Activated CD8-positive, alpha-beta memory T cell treated with anti-CD3 and anti-CD28 coated beads, Interleukin-2, amount 50 U/mL, for 1 hour (primary cell): ENCODE data around the gene RNF166.

Experiments
- DNase-seq: peaks from one replicate; pipeline ENCODE4 v3.0.0-alpha.2; 2020; ENCODE audit errors: extremely low read depth

The RNF166 gene

GRCh38 chr16:88692861-88693260 is 13.3 kb downstream of the RNF166 start:
- DNase-seq, result no peak

DNA sequence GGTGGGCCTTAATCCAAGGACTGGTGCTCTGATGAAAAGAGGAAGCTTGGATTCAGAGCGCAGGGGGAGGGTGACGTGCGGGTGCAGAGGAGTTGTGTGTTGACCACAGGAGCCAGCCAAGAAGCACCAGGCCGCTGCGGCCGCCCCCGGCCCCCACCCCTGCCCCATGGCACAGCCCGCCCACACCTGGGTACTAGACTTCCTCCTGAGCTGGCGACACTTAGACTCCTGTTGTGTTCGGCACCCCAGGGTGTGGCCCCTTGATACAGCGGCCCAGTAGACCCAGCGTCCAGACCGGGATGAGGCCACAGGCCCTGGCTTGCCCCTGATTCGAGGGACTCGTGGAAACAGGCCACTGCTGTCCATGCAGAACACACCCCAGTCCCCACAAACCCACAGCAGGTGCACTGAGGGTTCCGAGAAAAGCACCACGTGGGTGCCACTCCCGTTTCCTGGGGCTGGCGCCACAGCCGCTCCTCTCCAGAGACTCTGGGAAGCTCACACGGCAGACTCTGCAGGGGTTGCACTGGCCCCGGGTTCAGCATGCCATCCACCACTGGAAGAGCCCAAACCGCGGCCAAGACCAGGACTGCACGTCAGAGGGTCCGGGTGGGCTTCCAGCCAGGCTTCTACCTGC is 14.2 kb downstream of the RNF166 start:
- DNase-seq, result no peak

- no peak for DNase-seq
Measured at GRCh38 chr16:88691129-88691813, 14.9 kb downstream of the RNF166 start.

DNA sequence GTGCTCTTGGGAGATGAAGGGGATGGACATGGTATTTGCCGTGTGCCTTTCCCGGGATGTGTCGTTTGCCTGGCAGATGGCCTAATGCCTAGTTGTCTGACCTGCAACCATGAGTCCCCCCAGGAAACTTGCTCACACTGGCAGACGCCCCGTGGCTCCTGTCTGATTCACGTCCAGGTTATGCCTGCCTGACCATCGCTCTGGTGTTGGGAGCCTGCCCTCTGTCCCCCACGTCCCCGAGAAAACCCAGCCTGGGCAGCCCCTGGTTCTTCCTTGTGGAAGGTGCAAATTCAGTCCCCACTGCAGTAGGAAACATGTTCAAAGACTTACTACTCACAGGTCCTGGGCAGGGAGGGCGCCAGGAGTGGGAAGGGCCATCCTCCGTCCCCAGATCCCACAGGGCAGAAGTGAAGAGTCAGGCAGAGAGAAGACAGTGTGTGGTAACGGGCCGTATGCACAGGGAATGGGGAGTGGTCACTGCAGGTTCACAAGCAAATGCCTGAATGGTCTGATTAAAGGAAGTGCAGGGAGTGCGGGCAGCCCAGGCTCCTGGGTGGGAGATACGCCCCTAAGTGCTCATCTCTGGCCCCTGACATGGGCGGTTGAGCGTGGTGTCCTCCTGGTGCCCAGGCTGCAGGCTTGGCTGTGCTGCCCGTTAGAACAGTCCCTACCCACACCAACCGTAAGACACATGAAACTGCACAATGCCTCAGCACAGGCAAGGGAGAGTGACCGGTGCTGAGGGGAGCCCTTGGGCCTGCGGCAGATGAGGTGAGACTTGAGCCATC is 15.7 kb downstream of the RNF166 start:
- DNase-seq, result no peak

DNA sequence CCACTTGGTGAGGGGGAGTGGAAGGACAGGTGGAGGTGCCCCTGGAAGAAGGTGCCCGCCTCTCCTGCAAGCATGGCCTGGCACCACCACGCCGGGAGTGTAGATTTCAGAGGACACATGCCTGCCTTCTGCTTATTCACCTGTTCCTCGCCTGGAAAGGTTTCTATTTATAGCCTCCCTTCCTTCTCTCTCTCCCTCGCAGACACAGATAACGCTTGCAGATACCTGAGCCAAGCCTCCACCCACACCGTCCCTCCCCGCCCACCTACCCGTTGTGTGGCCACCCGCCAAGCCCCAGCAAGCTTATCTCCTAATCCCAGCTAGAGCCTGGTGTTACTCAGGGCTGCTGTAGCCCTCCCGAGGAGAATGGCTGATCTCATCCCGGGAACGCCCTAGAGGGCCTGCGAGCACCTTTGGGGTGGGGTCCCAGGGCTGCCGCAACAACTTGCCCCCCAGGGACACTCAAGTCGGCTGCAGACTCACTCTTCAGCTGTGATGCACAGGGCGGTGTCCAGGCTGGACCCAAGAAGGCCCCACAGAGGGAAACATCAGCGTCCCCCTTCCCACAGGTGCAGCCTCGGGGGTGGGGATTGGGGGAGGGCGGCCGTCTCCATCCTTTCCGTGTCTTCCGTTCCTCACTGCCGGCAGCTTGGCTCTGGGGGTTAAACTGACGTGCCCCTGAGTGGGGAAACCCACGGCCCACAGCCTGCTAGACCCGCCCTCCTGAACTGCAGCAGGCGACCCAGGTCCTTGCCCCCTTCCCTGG is 18.0 kb downstream of the RNF166 start:
- DNase-seq, result no peak

DNA sequence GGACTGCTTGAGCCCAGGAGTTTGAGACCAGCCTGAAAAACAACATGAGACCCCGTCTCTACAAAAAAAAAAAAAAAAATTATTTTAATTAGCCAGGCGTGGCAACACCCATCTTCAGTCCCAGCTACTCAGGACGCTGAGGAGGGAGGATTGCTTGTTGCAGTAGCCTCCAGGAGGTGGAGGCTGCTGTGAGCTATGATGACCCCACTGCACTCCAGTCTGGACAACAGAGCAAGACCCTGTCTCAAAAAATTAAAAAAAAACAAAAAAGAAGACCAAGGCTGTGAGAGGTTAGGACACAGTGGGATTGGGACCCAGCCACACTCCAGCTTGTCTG is 18.6 kb downstream of the RNF166 start:
- DNase-seq, result no peak

DNA sequence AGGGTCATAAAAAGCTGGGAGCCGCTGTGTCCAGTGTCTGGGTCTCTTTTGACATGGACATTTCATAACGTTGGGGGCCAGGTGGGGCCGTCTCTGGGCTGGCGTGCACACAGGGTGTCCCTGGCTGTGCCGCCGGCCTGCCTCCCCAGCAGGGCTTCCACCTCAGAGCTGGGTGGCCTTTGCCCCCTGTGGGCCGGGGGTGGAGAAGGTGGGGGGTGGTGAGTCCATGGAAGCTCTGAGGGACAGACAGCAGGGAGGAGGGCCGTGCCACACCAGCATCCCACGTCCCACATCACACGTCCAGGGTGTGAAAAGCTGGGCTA is 19.0 kb downstream of the RNF166 start:
- no peak for DNase-seq

GRCh38 chr16:88686439-88687253 is 19.6 kb downstream of the RNF166 start, which contains the start of gene SNAI3:
TSS of gene SNAI3 (minus strand) at chr16:88686507. CDS start at chr16:88686406, 101 bp downstream.
- no peak for DNase-seq

DNA sequence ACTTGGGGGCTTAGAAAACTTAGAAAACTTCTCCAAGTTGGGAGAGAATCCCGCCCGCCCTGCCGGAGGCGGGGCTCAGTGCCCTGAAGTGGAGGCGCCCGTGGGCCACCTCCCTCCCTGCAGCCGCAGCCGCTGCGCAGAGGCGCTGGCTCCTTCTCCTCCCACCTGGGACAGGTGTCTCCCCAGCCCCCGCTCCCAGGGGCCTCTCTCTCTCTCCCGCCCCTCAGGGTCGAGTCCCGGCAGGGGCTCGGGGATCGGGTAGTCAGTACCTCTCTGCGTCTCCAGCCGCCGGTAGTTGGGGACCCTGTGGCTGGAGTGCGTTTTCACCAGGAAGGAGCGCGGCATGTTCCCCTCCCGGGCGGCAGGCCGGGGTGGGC is 20.2 kb downstream of the RNF166 start:
- DNase-seq, result no peak

- DNase-seq, result no peak
Measured at GRCh38 chr16:88685156-88686061, 20.8 kb downstream of the RNF166 start.

GRCh38 chr16:88684569-88685155 is 21.5 kb downstream of the RNF166 start:
- no peak for DNase-seq

GRCh38 chr16:88681709-88682451 is 24.3 kb downstream of the RNF166 start:
- no peak for DNase-seq

- no peak for DNase-seq
Measured at GRCh38 chr16:88681084-88681680, 25.0 kb downstream of the RNF166 start.

- no peak for DNase-seq
Measured at GRCh38 chr16:88680554-88681083, 25.6 kb downstream of the RNF166 start.

- DNase-seq, result no peak
Measured at GRCh38 chr16:88678224-88678979, 27.8 kb downstream of the RNF166 start.

DNA sequence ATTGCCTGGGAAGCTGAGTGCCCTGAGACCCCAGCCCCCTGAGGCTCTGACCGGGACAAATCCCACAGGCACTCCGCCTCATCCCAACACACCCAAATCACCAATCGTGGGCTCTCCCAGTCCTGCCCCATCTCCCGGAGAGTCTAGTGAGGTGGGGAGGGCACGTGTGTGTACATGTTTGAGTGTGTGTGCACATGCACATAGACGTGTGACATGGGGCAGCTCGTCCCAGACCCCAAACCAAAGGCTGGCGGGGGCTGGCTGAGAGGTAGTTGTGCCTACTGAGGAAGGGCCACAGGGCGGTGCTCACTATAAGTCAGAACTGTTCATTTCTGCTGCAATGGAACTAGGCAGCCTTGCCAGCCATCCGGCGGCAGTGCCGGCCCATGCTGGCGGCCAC is 28.5 kb downstream of the RNF166 start:
- DNase-seq, result no peak

GRCh38 chr16:88676502-88677242 is 29.5 kb downstream of the RNF166 start:
- DNase-seq, result no peak
